HG02885 (cell line): ENCODE measurements around the gene ADCK2.
"Not testable (repeated sequence)": the region's sequence is repeated elsewhere in the genome, so short reads cannot be mapped to it uniquely, and the experiment has no call there.

ENCODE experiments used
- ATAC-seq: cut with Tn5 transposase; IDR thresholded peaks from one replicate; pipeline ENCODE4 v1.9.1; 2021; ENCODE audit warnings: mild to moderate bottlenecking; ENCODE audit not compliant: unreplicated experiment, poor library complexity

ADCK2 gene

DNA sequence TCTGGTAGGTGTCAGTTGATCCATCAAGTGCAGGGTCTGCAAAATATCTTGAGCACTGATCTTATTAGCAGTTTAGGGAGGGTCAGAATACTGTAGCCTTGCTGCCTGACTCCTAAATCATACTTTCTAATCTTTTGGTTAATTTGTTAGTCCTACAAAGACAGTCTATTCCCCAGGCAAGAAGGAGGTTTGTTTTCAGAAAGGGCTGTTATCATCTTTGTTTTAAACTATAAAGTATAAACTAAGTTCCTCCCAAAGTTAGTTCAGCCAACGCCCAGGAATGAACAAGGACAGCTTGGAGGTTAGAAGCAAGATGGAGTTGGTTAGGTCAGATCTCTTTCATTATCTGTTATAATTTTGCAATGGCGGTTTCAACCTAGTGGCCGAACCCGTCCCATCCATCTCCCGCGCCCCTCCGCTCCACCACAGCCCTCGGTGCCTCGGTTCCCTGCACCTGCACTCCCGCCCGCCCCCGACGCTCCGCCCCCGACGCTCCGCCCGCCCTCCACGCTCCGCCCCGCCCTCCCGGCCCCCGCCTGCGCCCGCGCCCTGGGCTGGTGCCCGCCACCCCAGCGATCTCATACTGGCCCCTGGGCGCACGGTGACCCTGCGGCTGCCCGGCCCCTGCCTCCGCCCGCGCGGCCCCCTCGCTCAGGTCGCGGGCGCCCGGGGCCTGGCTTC is at the start of gene ADCK2:
Gene ADCK2, plus strand, starts transcription at position 564 of the 681 bp plus-strand sequence. CDS start 386 bp downstream, outside the sequence.
- peak; percentile 64 for ATAC-seq

DNA sequence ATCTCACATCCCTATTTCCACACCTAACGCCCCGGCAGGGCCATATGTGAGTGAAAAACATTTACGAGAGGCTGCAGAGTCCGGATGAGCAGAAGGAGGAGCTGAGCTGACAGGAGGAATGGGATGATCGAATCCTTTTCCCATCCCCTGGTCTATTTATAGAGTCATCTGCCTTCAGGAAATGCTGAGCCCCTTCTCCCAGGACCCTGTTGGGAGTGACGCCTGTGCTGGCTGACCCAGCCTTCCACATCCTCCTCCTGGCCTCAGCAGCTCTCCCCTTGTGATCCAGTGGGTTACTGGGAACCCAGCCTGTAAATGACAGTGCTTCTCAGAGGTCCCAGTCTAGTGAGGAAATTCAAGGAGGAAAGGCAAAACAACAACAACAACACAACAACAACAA is 48.8 kb upstream of the ADCK2 start:
- no peak for ATAC-seq

GRCh38 chr7:140624392-140625191 is 48.2 kb upstream of the ADCK2 start:
- no peak for ATAC-seq

DNA sequence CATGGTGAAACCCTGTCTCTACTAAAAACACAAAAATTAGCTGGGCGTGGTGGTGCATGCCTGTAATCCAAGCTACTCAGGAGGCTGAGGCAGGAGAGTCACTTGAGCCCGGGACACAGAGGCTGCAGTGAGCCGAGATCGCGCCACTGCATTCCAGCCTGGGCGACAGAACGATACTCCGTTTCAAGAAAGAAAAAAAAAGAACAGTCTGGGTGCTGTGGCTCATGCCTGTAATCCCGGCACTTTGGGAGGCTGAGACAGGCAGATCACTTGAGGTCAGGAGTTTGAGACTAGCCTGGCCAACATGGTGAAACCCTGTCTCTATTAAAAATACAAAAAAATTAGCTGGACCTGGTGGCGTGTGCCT is 47.6 kb upstream of the ADCK2 start:
- ATAC-seq: not testable (repeated sequence)

DNA sequence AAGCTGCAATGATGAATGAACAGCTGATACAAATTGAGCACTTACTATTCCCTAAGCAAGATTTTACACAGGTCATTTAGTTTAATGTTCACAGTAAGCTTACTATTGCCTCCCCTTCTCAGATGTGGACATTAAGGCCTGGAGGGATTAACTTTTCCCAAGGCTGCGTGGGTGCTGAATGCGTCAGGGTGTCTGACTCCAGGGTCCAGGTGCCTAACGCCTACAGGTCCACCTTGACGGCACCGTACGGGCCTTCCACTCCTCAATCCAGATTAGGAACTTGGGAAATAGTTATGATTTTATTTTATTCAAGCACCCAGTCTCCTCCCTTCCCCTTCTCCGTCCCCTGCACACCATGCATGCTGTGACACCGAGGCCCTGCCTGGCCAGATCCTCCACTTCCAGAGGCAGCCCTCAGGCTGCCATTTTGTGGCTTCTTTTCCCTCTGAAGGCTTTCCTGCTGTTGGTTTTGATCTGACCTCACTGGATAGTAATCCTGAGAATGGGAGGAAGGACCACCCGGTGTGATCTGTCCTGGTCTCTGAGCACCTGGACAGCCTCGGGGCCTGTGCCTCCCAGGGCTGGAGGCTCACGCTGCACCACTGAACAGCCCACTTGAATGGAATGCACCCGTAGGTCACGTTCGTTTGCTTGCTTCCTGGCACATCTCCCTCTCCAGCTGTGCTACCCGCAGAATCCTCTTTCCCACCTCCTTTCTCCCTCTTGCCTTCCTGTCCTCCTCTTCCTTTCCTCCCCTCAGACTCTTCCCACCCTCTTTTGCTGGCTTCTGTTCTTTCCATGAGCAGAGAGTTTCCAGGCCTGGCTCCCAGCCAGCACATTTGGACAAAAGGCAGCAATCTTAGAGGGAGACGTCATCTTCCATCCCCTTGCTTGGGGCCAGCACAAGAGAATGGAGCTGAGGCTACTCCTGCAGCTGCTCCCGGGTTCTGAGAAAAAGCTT is 46.6 kb upstream of the ADCK2 start:
- ATAC-seq: no peak

DNA sequence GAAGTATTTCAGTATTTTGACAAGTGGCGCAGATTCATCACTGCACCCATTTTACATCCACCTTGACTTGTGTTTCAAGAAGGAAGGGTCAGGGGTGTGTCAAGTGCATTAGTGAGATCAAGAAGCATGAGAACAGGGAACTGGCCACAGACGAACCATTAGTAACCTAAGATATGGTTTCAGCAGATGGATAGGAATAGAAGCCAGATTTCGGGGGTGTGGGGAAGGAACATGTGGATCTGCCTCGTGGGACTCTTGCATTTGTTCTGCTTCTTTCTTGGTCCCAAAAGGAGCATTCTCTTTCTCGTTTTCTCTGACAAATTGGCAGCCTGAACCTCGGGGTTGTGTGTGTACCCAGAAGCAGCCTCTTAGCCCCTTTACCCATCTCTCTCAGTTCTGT is 41.7 kb upstream of the ADCK2 start:
- ATAC-seq: no peak

- ATAC-seq: no peak
These were observed 41.1 kb upstream of the ADCK2 start for GRCh38 chr7:140631602-140632001.

GRCh38 chr7:140635345-140635744 is 37.4 kb upstream of the ADCK2 start:
- no peak for ATAC-seq

DNA sequence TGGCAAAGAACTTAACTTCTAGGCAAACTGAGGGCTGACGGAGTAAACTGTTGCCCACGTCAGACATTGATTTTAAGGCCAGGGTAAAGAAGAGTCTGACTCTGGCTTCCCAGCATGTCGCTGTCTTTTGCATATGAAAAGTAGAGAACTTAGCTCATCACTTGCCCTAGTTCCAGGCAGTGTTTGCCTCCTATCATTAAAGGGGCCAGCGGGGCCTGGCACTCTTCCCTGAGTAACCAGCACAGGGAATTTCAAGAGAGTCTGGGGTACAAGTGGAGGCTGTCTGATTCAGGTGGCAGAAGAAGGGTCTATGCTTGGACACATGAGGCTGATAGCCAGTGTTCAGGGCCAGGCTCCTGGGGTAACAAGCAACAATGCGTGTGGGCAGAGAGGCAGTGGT is 36.9 kb upstream of the ADCK2 start:
- no peak for ATAC-seq

- no peak for ATAC-seq
These were observed 35.3 kb upstream of the ADCK2 start for GRCh38 chr7:140637400-140637799.

GRCh38 chr7:140638173-140638791 is 34.5 kb upstream of the ADCK2 start:
- ATAC-seq: no peak

GRCh38 chr7:140639366-140640053 is 33.2 kb upstream of the ADCK2 start:
- ATAC-seq: no peak

- no peak for ATAC-seq
These were observed 32.6 kb upstream of the ADCK2 start for GRCh38 chr7:140640060-140640637.

GRCh38 chr7:140640727-140641523 is 31.8 kb upstream of the ADCK2 start, which contains the start of gene DENND2A:
Gene DENND2A (minus strand): TSS chr7:140640813. CDS start chr7:140602397, 38,416 bp downstream.
- no peak for ATAC-seq

DNA sequence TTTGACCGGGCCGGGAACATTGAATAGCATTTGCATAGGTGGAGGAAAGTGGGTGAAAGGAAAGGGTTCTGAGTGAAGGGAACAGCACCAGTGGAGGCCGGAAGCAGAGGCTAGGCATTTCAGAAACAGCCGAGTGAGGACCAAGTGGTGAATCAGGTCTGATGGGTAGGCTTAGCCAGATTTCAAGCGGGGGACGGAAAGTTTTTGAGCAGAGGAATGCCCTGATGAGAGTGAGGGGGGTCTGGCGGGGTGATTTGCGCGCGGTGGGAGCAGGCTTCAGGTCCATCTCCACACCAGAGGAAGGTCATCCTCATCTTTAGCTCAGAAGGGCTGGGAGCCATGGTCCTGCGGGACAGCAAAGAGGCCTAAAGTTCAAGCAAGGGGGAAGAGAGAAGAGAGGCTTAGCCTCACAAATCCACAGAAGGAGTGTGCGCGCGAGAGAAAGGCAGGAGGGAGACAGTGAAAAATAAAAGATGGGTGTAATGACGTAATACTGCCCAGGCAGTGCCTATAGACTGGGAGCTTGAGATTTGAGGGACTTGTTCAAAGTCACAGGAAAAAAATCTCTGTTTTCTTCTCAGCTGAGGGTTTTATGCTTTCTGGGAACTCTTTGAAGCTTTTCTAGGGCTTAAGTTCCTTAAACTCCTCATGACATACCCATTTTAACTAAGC is 31.1 kb upstream of the ADCK2 start:
- no peak for ATAC-seq

GRCh38 chr7:140643416-140643815 is 29.3 kb upstream of the ADCK2 start:
- no peak for ATAC-seq

DNA sequence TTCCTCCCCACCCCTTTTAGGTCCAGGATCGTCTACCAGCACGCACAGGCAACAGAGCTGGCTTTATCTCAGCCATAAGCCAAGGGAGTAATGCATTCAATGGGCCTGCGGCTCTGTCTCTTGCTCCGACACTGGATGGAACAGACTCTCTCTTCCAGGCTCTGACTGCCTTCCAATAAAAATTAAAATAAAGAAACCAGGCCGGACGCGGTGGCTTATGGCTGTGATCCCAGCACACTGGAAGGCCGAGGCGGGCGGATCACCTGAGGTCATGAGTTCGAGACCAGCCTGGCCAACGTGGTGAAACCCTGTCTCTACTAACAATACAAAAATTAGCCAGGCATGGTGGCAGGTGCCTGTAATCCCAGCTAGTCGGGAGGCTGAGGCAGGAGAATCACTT is 28.0 kb upstream of the ADCK2 start:
- not testable (repeated sequence) for ATAC-seq
